HS-27A (cell line): ENCODE results near the gene DELE1.

Experiments used
- DNase-seq: peaks from one replicate; pipeline ENCODE4 v3.0.0-alpha.2; 2012; ENCODE audit warnings: low read depth, missing footprints

DELE1 gene, protein sequence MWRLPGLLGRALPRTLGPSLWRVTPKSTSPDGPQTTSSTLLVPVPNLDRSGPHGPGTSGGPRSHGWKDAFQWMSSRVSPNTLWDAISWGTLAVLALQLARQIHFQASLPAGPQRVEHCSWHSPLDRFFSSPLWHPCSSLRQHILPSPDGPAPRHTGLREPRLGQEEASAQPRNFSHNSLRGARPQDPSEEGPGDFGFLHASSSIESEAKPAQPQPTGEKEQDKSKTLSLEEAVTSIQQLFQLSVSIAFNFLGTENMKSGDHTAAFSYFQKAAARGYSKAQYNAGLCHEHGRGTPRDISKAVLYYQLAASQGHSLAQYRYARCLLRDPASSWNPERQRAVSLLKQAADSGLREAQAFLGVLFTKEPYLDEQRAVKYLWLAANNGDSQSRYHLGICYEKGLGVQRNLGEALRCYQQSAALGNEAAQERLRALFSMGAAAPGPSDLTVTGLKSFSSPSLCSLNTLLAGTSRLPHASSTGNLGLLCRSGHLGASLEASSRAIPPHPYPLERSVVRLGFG

DNA sequence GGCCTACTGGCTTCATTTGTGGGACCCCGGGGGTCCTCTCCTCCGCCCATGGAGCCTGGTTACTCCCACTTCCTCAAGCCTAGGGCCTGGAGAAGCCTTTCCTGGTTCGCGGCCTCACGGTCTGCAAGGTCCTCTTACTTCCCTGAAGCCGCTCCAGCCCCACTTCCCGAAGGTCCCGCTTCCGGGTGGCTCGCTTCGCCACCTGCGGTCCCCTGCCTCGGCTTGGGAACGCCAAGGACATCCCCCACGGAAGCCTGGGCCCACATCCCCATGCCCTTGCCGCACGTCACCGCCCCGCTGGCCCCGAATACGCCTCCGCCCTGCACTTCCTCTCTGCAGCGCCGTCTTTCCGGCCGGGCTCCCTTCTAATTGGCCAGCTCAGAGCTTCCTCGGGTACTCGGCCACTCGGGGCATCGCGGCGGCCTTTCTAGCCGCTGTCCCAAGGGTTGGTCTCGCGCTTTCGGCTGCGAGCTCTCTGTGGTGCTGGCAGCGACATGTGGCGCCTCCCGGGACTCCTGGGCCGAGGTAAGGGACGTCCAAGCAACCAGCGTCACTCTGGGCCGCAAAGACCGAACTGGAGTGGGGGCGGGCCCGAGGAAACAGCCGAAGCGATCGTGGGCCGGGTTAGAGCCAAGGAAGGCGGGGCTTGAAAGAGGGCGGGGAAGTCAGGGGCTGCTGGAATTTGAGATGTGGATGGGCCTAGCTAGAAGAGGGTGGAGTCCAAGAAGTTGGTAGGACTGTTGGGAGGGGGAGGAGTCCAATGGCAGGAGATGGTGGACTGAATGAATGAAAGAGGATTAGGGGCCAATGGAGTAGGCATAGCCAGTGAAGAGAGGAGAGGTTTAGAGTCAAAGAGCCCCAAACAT, at the start of gene DELE1:
Gene DELE1, plus strand, starts transcription at position 424 of the 866 bp plus-strand sequence. Its CDS starts 71 bp downstream, at position 495.
- DNase-seq: peak; percentile 66

DNA sequence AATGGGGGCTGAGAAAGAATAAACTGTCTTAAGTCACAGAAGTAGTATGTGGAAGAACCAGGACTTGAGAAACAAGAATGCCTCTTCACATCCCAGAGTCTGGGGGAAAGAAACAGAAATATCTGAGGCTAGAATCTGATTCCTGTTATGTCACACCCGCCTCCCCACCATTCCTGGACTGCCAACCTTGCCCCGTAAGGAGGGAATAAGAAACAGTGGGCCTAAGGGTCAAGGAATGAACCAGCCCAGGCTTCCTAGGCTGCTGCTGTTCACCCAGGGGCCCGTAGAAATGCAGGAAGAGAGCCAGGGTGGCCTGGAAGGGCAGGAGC, 49.8 kb upstream of the DELE1 start:
- no peak for DNase-seq

DNA sequence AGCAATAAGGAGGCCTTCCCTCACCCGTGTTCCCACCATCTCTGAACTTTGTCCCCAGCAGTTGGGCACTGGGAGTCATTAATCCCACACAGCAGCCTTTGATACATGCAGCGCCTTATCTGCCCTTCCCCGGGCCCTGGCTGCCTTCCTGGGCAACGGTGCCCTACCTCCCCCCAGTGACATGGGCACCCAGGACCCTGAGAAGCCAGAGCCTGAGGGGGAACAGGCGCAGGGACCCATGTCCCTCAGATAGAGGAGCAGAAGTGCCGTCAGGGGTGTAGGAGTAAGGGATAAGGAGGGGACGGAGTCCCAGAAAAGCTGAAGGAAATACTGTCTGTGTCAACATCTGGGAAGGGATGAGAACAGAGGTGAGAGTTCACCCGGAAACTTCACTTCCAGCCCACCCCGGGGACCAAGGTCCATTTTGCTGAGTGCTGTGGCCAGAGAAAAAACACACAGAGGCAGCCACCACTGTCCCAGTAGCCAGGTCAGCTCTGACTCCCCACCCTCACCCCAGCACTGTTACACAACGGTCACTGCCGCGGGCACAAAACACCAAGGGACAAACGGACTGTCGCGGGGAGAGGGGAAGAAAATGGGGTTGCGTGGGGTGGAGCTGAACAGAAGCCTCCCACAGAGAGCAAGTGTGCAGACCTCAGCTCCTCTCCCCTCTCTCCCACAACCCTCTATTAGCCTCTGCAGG, 49.3 kb upstream of the DELE1 start:
- no peak for DNase-seq

DNA sequence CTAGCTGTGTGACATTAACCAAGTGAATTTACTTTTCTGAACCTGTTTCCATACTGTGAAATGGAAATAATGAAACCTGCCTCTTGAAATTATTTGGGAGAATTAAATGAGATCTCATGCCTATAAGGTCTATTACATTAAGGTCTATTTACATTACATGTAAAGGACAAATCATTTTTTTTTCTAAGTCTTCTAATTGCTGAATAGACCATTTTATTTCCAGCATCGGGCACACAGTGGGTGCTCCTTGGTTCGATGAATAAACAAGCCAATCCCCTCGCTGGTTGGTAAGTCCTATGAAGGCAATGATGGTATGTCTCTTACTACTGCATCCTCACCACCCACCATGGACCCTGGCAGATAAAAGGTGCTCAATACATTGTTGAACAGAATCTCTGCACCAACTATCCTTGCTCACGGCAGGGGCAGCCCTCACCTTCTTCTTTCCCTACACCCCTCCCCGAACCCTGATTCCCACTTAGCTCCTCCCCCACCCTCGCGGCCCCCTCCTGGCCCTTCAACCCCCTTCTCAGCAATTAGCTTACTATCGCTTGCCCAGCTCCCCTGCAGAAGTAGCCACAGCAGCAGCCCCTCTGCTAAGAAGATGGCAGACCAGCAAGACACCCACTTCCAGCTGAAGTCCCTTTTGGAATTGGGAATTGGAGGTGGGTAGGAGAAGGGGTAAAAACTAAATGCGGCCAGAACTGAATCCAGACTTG, 48.5 kb upstream of the DELE1 start:
- no peak for DNase-seq

DNA sequence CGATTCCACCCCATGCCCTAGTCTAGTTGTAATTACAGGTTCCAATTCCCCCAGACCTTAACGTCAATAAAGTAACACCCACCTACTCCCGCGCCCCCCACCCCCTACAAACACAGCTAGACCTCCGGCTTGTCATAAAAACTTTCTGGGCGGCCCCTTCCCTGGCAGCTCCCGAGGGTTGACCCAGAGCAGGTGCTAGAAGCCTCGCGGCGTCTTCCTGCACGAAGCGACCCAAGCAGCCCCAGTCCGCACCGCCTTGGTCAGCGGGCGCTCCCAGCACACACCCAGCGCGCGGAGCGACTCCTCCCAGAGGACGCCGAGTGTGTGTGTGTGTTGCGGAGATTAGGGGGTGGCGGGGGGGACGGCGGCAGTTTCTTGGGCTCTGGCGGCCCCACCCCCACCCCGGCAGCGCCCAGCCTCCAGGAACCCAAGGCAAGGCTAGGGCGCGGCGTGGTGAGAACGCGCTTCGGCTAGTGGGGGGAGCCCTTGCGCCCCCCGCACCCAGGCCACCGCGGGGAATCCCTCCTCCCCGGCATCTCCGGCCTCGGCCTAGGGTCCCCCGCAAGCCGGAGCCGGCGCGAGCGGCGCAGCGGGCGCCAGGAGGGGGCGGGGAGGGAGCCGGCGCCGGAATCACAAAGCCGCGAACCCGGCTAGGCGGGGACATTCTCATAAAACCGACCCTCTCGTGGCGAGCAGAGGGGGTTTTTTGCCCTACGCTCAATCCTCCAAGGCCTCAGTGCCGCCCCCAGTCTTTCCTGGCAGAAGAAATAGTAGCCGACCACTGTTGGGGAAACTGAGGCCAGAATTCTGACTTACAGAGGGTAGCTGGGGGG, 47.7 kb upstream of the DELE1 start:
- no peak for DNase-seq

DNA sequence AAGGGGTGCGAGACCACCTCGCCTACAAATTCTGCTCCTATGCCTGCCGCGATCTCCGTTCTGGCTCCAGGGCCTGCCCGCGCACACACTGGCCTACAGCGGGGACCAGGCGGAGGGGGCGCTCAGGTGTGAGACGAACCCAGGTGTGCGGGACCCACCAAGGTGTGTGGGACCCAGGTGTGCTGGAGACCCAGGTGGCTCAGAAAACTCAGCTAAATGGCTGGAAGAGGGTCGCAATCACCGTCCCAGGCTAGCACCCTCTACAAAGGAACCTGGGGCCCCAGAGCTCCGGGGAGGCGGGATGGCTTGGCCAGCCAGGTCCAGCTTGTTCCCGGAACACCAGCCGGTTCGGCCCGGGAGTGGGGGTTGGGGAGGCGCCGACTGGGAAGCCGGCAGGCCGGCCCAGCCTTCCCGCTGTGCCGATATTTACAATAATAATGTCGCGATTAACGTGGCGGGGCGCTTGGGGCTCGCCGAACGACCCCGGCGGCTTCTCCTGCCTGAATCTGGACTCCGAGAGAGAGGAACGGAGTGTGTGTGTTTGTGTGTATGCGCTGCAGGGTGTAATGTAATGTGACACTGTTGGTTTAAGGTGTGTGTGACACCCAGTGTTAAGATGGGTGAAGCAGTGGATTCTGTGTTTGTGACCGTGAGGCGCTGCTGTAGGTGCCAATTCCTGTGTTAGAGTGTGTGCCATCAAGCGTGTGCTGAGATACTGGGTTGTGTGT, 46.9 kb upstream of the DELE1 start:
- DNase-seq: no peak

DNA sequence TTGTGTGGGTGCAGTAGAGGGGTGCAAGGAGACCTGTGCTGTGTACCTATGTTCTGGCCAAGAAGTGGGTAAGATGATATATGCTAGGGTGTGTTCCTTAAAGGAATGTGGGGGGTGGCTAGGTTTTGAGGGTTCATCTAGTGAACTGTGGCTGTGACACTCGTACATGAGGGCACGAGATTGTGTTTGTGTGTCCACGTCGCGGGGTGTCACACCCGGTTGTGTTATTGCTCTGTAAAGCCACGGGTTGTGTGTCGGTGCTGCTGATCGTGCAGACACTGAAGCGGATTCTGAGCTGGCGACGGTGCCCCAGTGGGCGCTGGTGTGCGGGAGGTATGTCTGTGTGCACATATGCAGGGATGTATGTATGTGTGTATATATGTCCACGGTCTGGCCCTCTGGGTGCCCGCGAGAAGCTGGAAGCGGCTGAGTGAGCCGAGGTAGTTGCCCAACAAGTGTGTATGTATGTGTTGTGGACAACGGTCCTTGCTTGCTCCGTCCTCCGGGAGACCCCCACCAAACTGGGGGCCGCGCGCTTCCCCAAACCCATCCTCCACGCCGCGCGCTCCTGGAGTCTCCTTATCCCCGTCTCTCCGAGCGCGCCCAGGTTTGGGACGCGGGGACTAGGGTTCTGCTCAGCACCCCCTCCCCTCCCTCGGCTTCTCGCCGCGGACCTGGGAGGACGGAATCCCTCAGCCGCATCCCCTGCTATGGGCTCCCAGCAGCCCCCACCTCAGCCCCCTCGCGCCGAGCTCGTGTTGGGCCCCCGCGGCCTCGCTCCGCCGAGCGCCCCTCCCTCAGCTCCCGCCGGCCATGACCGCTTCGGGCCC, 46.1 kb upstream of the DELE1 start:
- no peak for DNase-seq

DNA sequence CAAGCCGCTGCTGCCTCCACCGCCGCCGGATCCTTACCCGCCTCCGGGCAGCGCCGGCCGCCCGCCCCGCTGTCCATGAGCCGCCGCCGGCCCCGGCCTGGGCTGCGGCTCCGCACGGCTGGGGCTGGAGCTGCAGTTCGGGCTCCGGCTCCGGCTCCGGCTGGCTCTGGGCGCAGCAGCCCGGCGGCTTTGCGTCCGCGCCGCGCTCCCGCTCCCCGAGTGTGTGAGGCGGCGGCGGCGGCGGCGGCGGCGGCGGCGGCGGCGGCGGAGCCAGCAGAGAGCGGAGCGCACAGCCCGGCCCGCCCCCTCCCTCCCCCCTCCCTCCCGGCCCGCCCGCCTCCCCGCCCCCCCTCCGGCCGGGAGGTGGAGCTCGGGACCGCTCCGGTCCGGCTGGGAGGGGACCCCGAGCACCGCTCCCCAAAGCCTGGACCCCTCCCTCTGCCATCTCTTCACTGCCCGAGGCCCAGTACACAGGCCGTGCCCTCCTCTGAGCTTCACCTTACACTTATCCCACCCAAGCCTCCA, 45.4 kb upstream of the DELE1 start, which contains the start of gene PCDH1:
Gene PCDH1, minus strand, starts transcription at position 225 of the 525 bp plus-strand sequence. Its CDS starts 148 bp downstream, at position 77.
- DNase-seq: no peak

DNA sequence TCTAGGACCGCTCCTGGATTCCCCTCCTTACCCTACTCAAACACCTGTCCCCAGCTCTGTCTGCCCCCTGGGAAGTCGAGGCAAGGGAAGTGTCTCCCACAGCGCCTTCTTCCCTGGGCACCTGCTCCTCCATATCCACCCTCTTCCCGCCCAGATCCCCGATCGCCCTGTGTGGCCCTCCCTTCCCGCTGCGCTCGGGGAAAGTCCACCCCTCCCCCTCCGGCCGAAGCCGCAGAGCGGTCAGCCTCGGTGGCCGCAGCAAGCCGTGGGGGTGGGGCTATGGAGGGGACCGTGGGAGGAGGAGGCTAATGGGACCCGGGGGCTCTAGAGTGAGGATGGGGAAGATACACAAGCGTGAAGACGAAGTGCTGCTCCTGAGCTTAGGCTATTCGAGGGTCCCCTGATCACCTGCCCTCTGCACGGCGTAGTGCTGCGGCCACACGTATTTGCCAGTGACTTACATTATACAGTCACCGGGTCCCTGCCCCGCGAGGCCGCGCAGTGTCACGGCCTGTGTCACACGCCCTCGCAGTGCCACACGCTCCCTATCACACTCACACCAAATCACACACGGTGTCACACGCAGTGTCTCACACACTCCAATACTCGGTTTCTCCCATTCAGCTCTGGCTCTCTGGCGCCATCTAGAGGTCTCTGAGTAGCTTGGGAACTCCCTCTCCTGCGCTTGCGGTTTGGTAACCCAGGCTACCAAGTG, 44.8 kb upstream of the DELE1 start:
- DNase-seq: peak; percentile 54

DNA sequence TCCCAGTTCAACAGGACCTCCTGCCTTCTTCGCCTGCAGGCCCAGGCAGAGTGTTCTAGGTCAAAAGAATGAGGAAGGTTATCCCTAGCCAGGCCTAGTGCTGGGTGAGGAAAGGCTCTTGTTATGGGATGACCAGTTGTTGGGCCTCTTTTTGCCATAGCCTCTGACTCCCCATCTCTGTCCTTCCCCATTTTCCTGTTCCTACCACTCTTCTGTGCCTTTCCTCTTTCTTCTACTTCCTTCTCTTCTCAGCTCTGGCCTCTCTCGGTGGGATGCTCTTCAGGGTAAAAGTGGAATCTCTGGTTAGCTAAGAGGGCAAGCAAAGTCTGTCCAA, 44.3 kb upstream of the DELE1 start:
- DNase-seq: no peak

DNA sequence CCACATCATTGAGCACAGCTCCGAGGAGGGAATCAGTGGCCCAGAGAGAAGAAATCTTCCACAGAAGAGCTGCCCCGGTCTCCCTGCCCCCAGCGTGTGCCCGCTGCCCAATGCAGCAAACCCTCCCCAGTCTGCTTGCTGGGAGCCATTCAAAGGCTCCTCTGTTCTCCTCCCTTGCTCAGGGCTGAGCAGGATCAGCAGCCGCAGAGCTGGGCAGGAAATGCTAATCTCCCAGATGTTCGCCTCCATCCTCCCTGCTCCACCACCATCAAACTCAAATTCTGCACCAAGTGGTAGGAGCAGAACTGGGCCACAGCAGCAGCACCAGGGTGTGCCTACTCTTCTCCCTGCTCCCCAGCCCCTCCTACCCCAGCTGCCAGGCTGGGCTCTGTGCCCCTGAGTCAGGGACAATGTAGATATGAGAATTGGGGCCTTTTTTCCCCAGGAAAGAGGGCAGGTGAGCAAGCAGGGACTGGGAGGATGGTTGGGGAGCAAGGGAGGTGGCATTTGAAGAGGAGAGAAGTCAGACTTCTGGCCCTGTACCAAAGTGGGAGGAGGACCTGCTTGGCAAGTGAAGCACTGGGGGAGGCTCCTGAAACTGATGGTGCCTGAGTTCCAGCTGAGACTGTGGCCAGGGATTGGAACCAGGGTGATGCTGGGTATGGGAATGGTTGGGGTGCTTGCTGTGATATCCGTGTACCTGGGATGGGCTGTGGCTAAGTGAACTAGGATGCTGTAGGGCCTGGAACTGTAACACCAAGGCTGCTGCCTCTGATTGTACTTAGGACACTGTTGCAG, 43.5 kb upstream of the DELE1 start:
- no peak for DNase-seq

DNA sequence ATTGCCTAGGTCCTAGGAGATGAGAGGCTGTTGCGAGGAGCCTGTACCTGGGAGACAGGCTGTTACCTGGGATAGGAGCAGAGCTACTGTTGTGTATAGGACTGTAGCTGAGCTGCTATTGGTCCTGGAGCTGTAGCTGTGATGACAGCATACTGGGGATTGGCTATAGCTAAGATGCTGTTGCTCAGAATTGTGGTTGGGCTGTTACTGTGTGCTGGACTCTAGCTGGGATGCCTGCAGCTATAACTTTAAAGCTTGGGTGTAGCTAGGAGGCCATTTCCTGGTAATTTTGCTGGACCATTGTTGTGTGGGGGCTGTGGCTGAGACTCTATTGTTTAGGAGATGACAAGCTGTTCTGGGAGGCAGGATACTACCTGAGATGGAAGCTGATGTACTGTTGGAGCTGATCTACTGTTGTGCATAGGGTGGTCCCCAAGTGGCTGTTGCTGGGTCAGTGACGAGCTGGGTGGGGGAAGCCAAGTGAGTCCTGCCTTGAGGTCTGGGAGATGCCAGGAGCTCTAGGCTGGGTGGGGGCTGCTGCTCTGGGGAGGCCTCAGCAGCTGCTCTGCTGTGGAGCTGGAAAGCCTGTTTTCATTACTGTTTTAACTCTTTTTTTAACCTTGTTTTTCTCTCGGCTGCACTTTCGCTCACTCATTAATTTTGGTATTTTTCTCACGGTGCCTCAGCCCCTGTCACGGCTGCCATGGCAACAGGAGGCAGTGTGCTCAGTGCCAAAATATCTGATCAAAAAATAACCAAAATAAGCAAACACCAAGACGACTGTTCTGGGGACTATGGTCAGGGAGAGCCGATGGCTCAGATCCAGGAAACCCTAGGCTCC, 42.5 kb upstream of the DELE1 start:
- DNase-seq: no peak

DNA sequence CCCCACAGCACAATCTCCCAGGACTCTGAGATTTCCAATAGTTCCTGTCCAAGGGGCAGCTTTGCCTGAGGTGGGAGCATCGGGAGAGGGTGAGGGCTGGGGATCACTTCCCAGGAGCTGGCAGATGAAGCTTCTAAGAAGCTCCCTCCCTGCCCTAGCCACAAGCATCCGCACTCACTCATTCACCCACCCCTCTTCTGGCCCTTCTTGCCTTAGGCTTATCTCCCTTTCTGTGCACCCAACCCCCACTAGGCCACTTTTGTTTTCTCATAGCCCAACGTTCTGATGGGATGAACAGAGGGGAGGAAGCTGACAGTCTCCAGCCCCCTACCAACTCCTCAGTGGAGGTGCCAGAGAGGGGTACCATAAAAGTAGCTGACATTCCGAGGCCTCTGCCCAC, 41.8 kb upstream of the DELE1 start:
- DNase-seq: no peak

DNA sequence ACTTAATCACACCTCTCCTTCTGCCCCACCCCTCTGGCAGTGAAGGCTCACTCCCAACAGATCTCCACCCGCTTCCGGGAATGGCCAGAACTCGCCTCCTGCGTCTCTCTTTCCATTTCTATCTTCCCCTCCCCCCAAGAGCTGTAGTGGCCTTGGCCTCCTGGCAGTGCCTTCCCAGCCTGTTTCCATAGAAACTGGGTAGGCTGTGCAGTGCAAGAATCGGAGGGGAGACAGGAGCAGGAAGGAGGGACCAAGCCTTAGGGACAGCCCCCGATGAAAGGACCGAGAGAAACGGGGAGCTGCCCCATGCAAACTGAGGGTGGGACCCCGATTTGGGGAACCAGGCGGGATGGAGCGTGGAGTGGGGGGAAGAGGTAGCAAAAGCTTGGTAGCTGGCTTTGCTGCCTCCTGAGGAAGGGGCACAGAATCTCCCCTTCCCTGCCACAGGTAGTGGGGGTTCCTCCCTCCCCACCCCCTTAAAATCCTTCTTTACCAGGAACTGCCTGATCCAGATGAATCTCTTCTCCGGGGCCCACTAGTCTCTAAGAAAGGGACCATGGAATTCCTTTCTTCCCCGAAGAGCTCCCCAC, 41.0 kb upstream of the DELE1 start:
- no peak for DNase-seq

DNA sequence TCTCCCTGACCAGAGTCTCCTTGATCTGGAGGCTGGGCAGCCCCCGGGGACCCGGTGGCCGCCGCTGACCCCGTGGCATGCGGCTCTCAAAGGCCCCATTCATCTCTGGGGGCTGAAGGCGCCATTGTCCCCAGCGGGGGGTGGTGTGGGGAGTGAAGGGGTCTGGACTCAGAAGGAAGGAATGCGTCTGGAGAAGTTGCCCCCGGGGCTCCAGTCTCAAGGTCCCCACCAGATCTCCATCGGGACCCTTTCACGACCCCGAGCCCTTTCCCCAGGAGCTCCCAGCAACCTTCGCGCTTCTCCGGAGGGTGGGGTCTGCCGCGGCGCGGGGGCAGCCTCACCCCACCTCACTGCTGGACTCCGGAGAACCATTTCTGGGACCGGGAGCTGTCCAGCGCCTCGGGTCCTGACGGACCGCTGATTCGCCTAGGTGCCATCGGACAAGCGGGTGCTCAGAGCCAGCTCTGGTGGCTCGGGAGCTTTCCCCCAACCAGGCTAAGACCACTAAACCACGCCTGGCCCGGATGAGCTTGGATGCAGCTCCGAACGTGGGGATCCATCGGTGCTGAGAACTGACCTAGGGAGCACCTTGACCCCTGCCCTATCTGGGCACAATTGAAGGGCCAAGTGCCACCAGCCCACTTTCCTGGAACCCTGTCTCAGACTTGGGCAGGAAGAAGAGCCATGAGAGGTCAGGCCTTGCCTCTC, 40.3 kb upstream of the DELE1 start:
- DNase-seq: no peak
